Measurements from ENCODE around the gene CLCNKB.
"Not testable (repeated sequence)": the region's sequence is repeated elsewhere in the genome, so short reads cannot be mapped to it uniquely, and the experiment has no call there.

CLCNKB gene

GRCh38 chr1:16036461-16036860 is 7.1 kb upstream of the CLCNKB start:
- DNase-seq, result not testable (repeated sequence)

- no peak for DNase-seq
These were observed 5.0 kb upstream of the CLCNKB start for GRCh38 chr1:16038620-16038912.

GRCh38 chr1:16039871-16040270 is 3.7 kb upstream of the CLCNKB start:
- DNase-seq, result not testable (repeated sequence)

- DNase-seq, result no peak
These were observed 2.4 kb upstream of the CLCNKB start for GRCh38 chr1:16041200-16041599.

- no peak for DNase-seq
These were observed 1.5 kb upstream of the CLCNKB start for GRCh38 chr1:16042096-16042495.

- DNase-seq, result not testable (repeated sequence)
These were observed 928 bp upstream of the CLCNKB start for GRCh38 chr1:16042654-16043053.

GRCh38 chr1:16043950-16044349 is 368 bp downstream of the CLCNKB start:
- no peak for DNase-seq

GRCh38 chr1:16046842-16047241 is 3.3 kb downstream of the CLCNKB start:
- no peak for DNase-seq

- no peak for DNase-seq
These were observed 4.4 kb downstream of the CLCNKB start for GRCh38 chr1:16047791-16048475.

GRCh38 chr1:16048573-16049189 is 5.1 kb downstream of the CLCNKB start:
- DNase-seq, result no peak

GRCh38 chr1:16050328-16050727 is 6.7 kb downstream of the CLCNKB start:
- DNase-seq, result no peak

GRCh38 chr1:16051039-16051438 is 7.5 kb downstream of the CLCNKB start:
- no peak for DNase-seq

GRCh38 chr1:16051949-16052348 is 8.4 kb downstream of the CLCNKB start:
- not testable (repeated sequence) for DNase-seq

- DNase-seq, result no peak
These were observed 10.4 kb downstream of the CLCNKB start for GRCh38 chr1:16053781-16054502.

- no peak for DNase-seq
These were observed 11.3 kb downstream of the CLCNKB start for GRCh38 chr1:16054598-16055540.

GRCh38 chr1:16055613-16056520 is 12.3 kb downstream of the CLCNKB start:
- peak; percentile 75 for DNase-seq

- not testable (repeated sequence) for DNase-seq
These were observed 12.9 kb downstream of the CLCNKB start for GRCh38 chr1:16056521-16056912.

GRCh38 chr1:16057314-16057915 is 13.8 kb downstream of the CLCNKB start:
- DNase-seq, result not testable (repeated sequence)

- DNase-seq, result not testable (repeated sequence)
These were observed 15.0 kb downstream of the CLCNKB start for GRCh38 chr1:16058394-16059120.

GRCh38 chr1:16061266-16061665 is 17.7 kb downstream of the CLCNKB start:
- DNase-seq, result no peak
